ENCODE measurements around the gene DAPK2. TPM values are rescaled to one million over a fixed set of nuclear protein-coding genes. Genes with fewer than 3 reads are reported as not detected.

The DAPK2 gene
- total and polyA plus RNA-seq, 2 of the 13 experiments (the other 11 are each of a cell fraction or from before 2014, with no cell fraction given), result 0.33 to 0.63 TPM

DNA sequence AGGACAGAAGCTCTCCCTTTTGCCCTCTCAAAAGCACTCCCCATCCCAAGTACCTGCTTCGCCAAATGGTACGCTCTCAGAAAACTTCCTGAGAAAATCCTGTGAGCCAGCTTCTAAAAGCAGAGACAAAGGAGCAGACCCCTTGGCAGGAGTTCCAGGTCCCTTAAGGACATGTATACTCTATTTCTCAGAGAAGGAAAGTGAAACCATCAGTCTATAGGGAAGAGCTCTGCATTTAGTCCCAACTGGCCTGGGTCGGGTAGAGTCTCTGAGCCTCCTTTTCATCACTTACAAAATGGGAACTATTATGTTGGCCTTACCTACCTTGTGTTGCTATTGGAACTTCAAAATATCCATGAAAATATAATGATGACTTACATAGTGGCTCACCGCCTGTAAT, 19.7 kb downstream of the DAPK2 start:
- ATAC-seq, result no peak
- Histone ChIP-seq H3K4me3 (replicated peaks in 1 of 3; ENCODE audit: insufficient read depth in 1 of 3, low read depth in 2 of 3, low read length in 3 of 3) (no peak overlapping the region), H2AFZ (ENCODE audit: low read length) (no peak overlapping the region), H3K79me2 (ENCODE audit: insufficient read depth, low read length) (no peaks in the 10 kb centered on the region), H3K36me3 (replicated peaks in 1 of 2; ENCODE audit: control insufficient read depth in 1 of 2, insufficient read depth in 2 of 2, low read length in 2 of 2) (no peaks in the 10 kb centered on the region), H3K27me3 (ENCODE audit: control insufficient read depth in 1 of 2, insufficient read depth in 2 of 2, low read length in 2 of 2) (peaks cover 0 to 1% of the 10 kb centered on the region in 2 experiments; a peak in 2 of 5 replicates), H4K20me1 (ENCODE audit: insufficient read depth, low read length) (no peaks in the 10 kb centered on the region), H3K4me1 (ENCODE audit: insufficient read depth, low read length) (peaks cover 6% of the 10 kb centered on the region; the same call in 1 of the 2 replicates), H3K27ac (ENCODE audit: extremely low read length, insufficient read depth, low read length) (no peak overlapping the region), H3K9ac (ENCODE audit: insufficient read depth, low read depth, low read length) (no peak overlapping the region), H3K9me3 (ENCODE audit: low read length) (no peaks in the 10 kb centered on the region), H3K4me2 (ENCODE audit: low read depth, low read length) (no peak overlapping the region)
- TF ChIP-seq, protein P1, sequence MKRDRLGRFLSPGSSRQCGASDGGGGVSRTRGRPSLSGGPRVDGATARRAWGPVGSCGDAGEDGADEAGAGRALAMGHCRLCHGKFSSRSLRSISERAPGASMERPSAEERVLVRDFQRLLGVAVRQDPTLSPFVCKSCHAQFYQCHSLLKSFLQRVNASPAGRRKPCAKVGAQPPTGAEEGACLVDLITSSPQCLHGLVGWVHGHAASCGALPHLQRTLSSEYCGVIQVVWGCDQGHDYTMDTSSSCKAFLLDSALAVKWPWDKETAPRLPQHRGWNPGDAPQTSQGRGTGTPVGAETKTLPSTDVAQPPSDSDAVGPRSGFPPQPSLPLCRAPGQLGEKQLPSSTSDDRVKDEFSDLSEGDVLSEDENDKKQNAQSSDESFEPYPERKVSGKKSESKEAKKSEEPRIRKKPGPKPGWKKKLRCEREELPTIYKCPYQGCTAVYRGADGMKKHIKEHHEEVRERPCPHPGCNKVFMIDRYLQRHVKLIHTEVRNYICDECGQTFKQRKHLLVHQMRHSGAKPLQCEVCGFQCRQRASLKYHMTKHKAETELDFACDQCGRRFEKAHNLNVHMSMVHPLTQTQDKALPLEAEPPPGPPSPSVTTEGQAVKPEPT (CRISPR knock-in tag; IDR thresholded peaks at IDR 0.05; ENCODE audit: low read depth), result no peak
- TF ChIP-seq GATAD2A (CRISPR knock-in tag; IDR thresholded peaks at IDR 0.05) (no peak), MTA3 (CRISPR knock-in tag; IDR thresholded peaks at IDR 0.05) (no peak), TCF12 (IDR thresholded peaks at IDR 0.05) (no peak), TCF12 (CRISPR knock-in tag; IDR thresholded peaks at IDR 0.05) (no peak), THYN1 (CRISPR knock-in tag; IDR thresholded peaks at IDR 0.05; ENCODE audit: borderline replicate concordance, low read depth) (no peak), NAIF1 (CRISPR knock-in tag; IDR thresholded peaks at IDR 0.05; ENCODE audit: borderline replicate concordance) (no peak), ZNF121 (CRISPR knock-in tag; IDR thresholded peaks at IDR 0.05) (no peak)
- no peak for DNase-seq (ENCODE audit: low spot score)
- intact Hi-C loops (cut with micrococcal nuclease; ENCODE audit: unreplicated experiment) (no loop called here), in situ Hi-C loops (cut with HindIII; ENCODE audit: extremely low pct_ligation_motif_present, low pct_unique_long_range_greater_than_20kb) (no loop called here)
- no peak for FAIRE-seq
- 75% methylated on average over 4 of the region's 4 CpGs for WGBS (ENCODE audit: low lambda C conversion rate)
- no TSS peak for BruUV-seq (replicated peaks)
- CTCF ChIA-PET (ENCODE audit: low intra/inter-chr PET ratio, low total read pairs), result no interaction called here
- POLR2A ChIA-PET, result no interaction called here

Measured in HepG2 (cell line).